Mesenchymal stem cell (in vitro differentiated cells and primary cell): ENCODE measurements around the gene RPS6KA2.

Source experiments
- DNase-seq: peaks from one replicate; pipeline ENCODE4 v3.0.0-alpha.2; 2013
- H2AFZ ChIP-seq: one replicate; pipeline ENCODE4 v1.6.1; 2013; ENCODE audit warnings: low read depth, mild to moderate bottlenecking, control low read depth, inconsistent platforms, low read length, moderate library complexity
- H2AK5ac ChIP-seq: 2 replicates; pipeline ENCODE4 v1.6.1; 2013; ENCODE audit warnings: low read length, moderate library complexity, mild to moderate bottlenecking, inconsistent platforms; ENCODE audit not compliant: severe bottlenecking
- H2BK120ac ChIP-seq: one replicate; pipeline ENCODE4 v1.6.1; 2013; ENCODE audit warnings: low read depth, mild to moderate bottlenecking, inconsistent platforms, low read length, moderate library complexity
- H2BK12ac ChIP-seq, 2 experiments: one replicate each; pipeline ENCODE4 v1.6.1; 2013; ENCODE audit warnings: inconsistent platforms in 2 of 2, low read length in 2 of 2, mild to moderate bottlenecking in 2 of 2, moderate library complexity in 2 of 2, control low read depth in 1 of 2
- H2BK15ac ChIP-seq: one replicate; pipeline ENCODE4 v1.6.1; 2013; ENCODE audit warnings: mild to moderate bottlenecking, low read depth, inconsistent platforms; ENCODE audit not compliant: poor library complexity, severe bottlenecking
- H2BK5ac ChIP-seq: 2 replicates; pipeline ENCODE4 v1.6.1; 2013; ENCODE audit warnings: low read depth, mild to moderate bottlenecking, low read length, control low read depth, inconsistent platforms; ENCODE audit not compliant: poor library complexity, severe bottlenecking
- H3K14ac ChIP-seq, 2 experiments: one replicate each; pipeline ENCODE4 v1.6.1; 2013; ENCODE audit warnings: inconsistent platforms in 2 of 2, low read length in 2 of 2, control low read depth in 1 of 2, mild to moderate bottlenecking in 1 of 2, moderate library complexity in 1 of 2
- H3K18ac ChIP-seq, 2 experiments: one replicate each; pipeline ENCODE4 v1.6.1; 2013; ENCODE audit warnings: inconsistent platforms in 2 of 2, low read length in 2 of 2, control low read depth in 1 of 2, low read depth in 1 of 2, mild to moderate bottlenecking in 1 of 2
- H3K23ac ChIP-seq, 2 experiments: one replicate each; pipeline ENCODE4 v1.6.1; 2013; ENCODE audit warnings: inconsistent platforms in 2 of 2, low read length in 2 of 2, mild to moderate bottlenecking in 2 of 2, moderate library complexity in 2 of 2, control low read depth in 1 of 2
- H3K27ac ChIP-seq: 2 replicates; pipeline ENCODE4 v1.5.1; 2013; ENCODE audit warnings: mild to moderate bottlenecking, moderate library complexity, low read length, control low read depth, inconsistent platforms; ENCODE audit not compliant: poor library complexity, severe bottlenecking
- H3K27me3 ChIP-seq, 2 experiments: 2 replicates each; pipeline versions ENCODE4 v1.6.1 to v1.7.0; 2013; ENCODE audit warnings: low read length in 2 of 2, mild to moderate bottlenecking in 2 of 2, moderate library complexity in 2 of 2, control low read depth in 1 of 2, inconsistent platforms in 1 of 2; ENCODE audit not compliant: control insufficient read depth in 1 of 2, insufficient read depth in 1 of 2
- H3K36me3 ChIP-seq, 2 experiments: 2 replicates each; pipeline versions ENCODE4 v1.6.1 to v1.7.0; 2013; ENCODE audit warnings: low read length in 2 of 2, control low read depth in 1 of 2, inconsistent platforms in 1 of 2, low read depth in 1 of 2, mild to moderate bottlenecking in 1 of 2; ENCODE audit not compliant: insufficient read depth in 2 of 2, control insufficient read depth in 1 of 2
- H3K4ac ChIP-seq, 2 experiments: one replicate each; pipeline ENCODE4 v1.6.1; 2013; ENCODE audit warnings: inconsistent platforms in 2 of 2, low read length in 2 of 2, mild to moderate bottlenecking in 2 of 2, moderate library complexity in 2 of 2, control low read depth in 1 of 2, low read depth in 1 of 2
- H3K4me1 ChIP-seq: 2 replicates; pipeline ENCODE4 v1.6.1; 2013; ENCODE audit warnings: low read depth, low read length, control low read depth; ENCODE audit not compliant: control insufficient read depth, insufficient read depth
- H3K4me2 ChIP-seq: 2 replicates; pipeline ENCODE4 v1.6.1; 2013; ENCODE audit warnings: low read length, mild to moderate bottlenecking, inconsistent platforms; ENCODE audit not compliant: poor library complexity, severe bottlenecking
- H3K4me3 ChIP-seq, 2 experiments: 2 replicates each; pipeline versions ENCODE4 v1.5.1 to v1.7.0; 2013; ENCODE audit warnings: low read length in 2 of 2, mild to moderate bottlenecking in 2 of 2, control low read depth in 1 of 2, low read depth in 1 of 2; ENCODE audit not compliant: insufficient read depth in 1 of 2
- H3K79me1 ChIP-seq: replicated peaks from 2 replicates; pipeline ENCODE4 v1.6.1; 2013; ENCODE audit warnings: mild to moderate bottlenecking, control low read depth, low read length, inconsistent platforms; ENCODE audit not compliant: poor library complexity, severe bottlenecking
- H3K9ac ChIP-seq: 2 replicates; pipeline ENCODE4 v1.7.0; 2013; ENCODE audit warnings: mild to moderate bottlenecking, low read length, moderate library complexity
- H3K9me3 ChIP-seq: 2 replicates; pipeline ENCODE4 v1.7.0; 2013; ENCODE audit warnings: mild to moderate bottlenecking, low read length; ENCODE audit not compliant: control insufficient read depth
- H4K8ac ChIP-seq: one replicate; pipeline ENCODE4 v1.6.1; 2013; ENCODE audit warnings: inconsistent platforms, mild to moderate bottlenecking, low read length, moderate library complexity
- H4K91ac ChIP-seq: one replicate; pipeline ENCODE4 v1.6.1; 2013; ENCODE audit warnings: mild to moderate bottlenecking, low read length, inconsistent platforms
- WGBS: methylation state at CpG from one replicate; pipeline ENCODE4 v1.1.7; 2013; ENCODE audit warnings: mixed read lengths; 5-methylcytosine and 5-hydroxymethylcytosine counted together

Gene RPS6KA2

GRCh38 chr6:166472636-166473035 lies 154.4 kb downstream of the RPS6KA2 start:
- H3K27ac ChIP-seq = no peak overlapping the region
- no peak overlapping the region for H2BK12ac ChIP-seq
- no peaks in the 10 kb centered on the region for H3K79me1 ChIP-seq
- peaks cover 2 to 7% of the 10 kb centered on the region in 2 experiments for H3K36me3 ChIP-seq
- H2BK120ac ChIP-seq = no peak overlapping the region
- no peak overlapping the region for H2AFZ ChIP-seq
- H3K18ac ChIP-seq = no peak overlapping the region
- H3K23ac ChIP-seq = no peak overlapping the region
- WGBS = 96% methylated on average over 12 of the region's 12 CpGs
- H2BK5ac ChIP-seq = no peak overlapping the region
- H3K9ac ChIP-seq = no peak overlapping the region
- no peak overlapping the region for H4K91ac ChIP-seq
- H3K9me3 ChIP-seq = no peaks in the 10 kb centered on the region
- no peak for DNase-seq
- H2AK5ac ChIP-seq = no peak overlapping the region
- H4K8ac ChIP-seq = no peak overlapping the region
- H2BK15ac ChIP-seq = no peak overlapping the region
- no peak overlapping the region for H3K4ac ChIP-seq
- peaks cover 0 to 4% of the 10 kb centered on the region in 2 experiments for H3K27me3 ChIP-seq
- H3K14ac ChIP-seq = no peak overlapping the region
- H3K4me1 ChIP-seq = no peaks in the 10 kb centered on the region
- H3K4me3 ChIP-seq = no peak overlapping the region
- no peak overlapping the region for H3K4me2 ChIP-seq

- no peak overlapping the region for H3K4me3 ChIP-seq
- H3K23ac ChIP-seq = no peak overlapping the region
- H3K4ac ChIP-seq = no peak overlapping the region
- no peak overlapping the region for H4K8ac ChIP-seq
- H3K14ac ChIP-seq = no peak overlapping the region
- no peak overlapping the region for H2BK15ac ChIP-seq
- no peak overlapping the region for H2BK5ac ChIP-seq
- H4K91ac ChIP-seq = no peak overlapping the region
- no peaks in the 10 kb centered on the region for H3K79me1 ChIP-seq
- H3K18ac ChIP-seq = no peak overlapping the region
- H2AFZ ChIP-seq = no peak overlapping the region
- no peak for DNase-seq
- no peak overlapping the region for H3K4me2 ChIP-seq
- no peak overlapping the region for H2AK5ac ChIP-seq
- WGBS = 70% methylated on average over 9 of the region's 10 CpGs
- no peak overlapping the region for H2BK12ac ChIP-seq
- H2BK120ac ChIP-seq = no peak overlapping the region
- no peak overlapping the region for H3K9ac ChIP-seq
- H3K4me1 ChIP-seq = no peaks in the 10 kb centered on the region
- peaks cover 5 to 7% of the 10 kb centered on the region in 2 experiments for H3K36me3 ChIP-seq
- H3K9me3 ChIP-seq = no peaks in the 10 kb centered on the region
- peaks cover 0 to 4% of the 10 kb centered on the region in 2 experiments for H3K27me3 ChIP-seq
- no peak overlapping the region for H3K27ac ChIP-seq
Measured at GRCh38 chr6:166471797-166472260, 155.2 kb downstream of the RPS6KA2 start.

- no peak overlapping the region for H2BK120ac ChIP-seq
- H2AK5ac ChIP-seq = no peak overlapping the region
- no peaks in the 10 kb centered on the region for H3K79me1 ChIP-seq
- WGBS = 94% methylated on average over 18 of the region's 23 CpGs
- peaks cover 0 to 4% of the 10 kb centered on the region in 2 experiments for H3K27me3 ChIP-seq
- no peak overlapping the region for H2AFZ ChIP-seq
- no peak overlapping the region for H2BK5ac ChIP-seq
- peaks cover 5 to 7% of the 10 kb centered on the region in 2 experiments for H3K36me3 ChIP-seq
- DNase-seq = no peak
- H4K8ac ChIP-seq = no peak overlapping the region
- peaks cover 3% of the 10 kb centered on the region for H3K4me1 ChIP-seq
- no peak overlapping the region for H3K23ac ChIP-seq
- no peak overlapping the region for H3K27ac ChIP-seq
- no peaks in the 10 kb centered on the region for H3K9me3 ChIP-seq
- H2BK15ac ChIP-seq = no peak overlapping the region
- no peak overlapping the region for H2BK12ac ChIP-seq
- H3K9ac ChIP-seq = no peak overlapping the region
- H3K4ac ChIP-seq = no peak overlapping the region
- no peak overlapping the region for H4K91ac ChIP-seq
- no peak overlapping the region for H3K14ac ChIP-seq
- no peak overlapping the region for H3K18ac ChIP-seq
- H3K4me2 ChIP-seq = no peak overlapping the region
- no peak overlapping the region for H3K4me3 ChIP-seq
Measured at GRCh38 chr6:166470863-166471410, 156.1 kb downstream of the RPS6KA2 start.

GRCh38 chr6:166470029-166470862 lies 156.8 kb downstream of the RPS6KA2 start:
- no peak overlapping the region for H2AK5ac ChIP-seq
- DNase-seq = no peak
- H4K8ac ChIP-seq = no peak overlapping the region
- H4K91ac ChIP-seq = peak overlapping the region; percentile 9
- no peak overlapping the region for H3K4me3 ChIP-seq
- no peaks in the 10 kb centered on the region for H3K79me1 ChIP-seq
- peaks cover 8% of the 10 kb centered on the region for H3K4me1 ChIP-seq
- H2BK120ac ChIP-seq = no peak overlapping the region
- H3K14ac ChIP-seq = no peak overlapping the region
- H2BK15ac ChIP-seq = no peak overlapping the region
- no peak overlapping the region for H3K4me2 ChIP-seq
- no peak overlapping the region for H2AFZ ChIP-seq
- H3K9me3 ChIP-seq = no peaks in the 10 kb centered on the region
- H3K36me3 ChIP-seq = peaks cover 5 to 7% of the 10 kb centered on the region in 2 experiments
- H3K4ac ChIP-seq = no peak overlapping the region
- H2BK5ac ChIP-seq = no peak overlapping the region
- no peak overlapping the region for H3K9ac ChIP-seq
- no peak overlapping the region for H3K23ac ChIP-seq
- no peak overlapping the region for H2BK12ac ChIP-seq
- 93% methylated on average over 20 of the region's 20 CpGs for WGBS
- no peak overlapping the region for H3K18ac ChIP-seq
- peaks cover 0 to 4% of the 10 kb centered on the region in 2 experiments for H3K27me3 ChIP-seq
- no peak overlapping the region for H3K27ac ChIP-seq
